Measurements from ENCODE around the gene INTS11. TPM values are rescaled to one million over a fixed set of nuclear protein-coding genes. Genes with fewer than 3 reads are reported as not detected.
A peak's percentile ranks its signal among the peaks of the same experiment; 100 is the strongest.

The INTS11 gene
- total RNA-seq, 1 experiment from 2014 or later: 117 TPM

GRCh38 chr1:1314237-1314586, 10.2 kb downstream of the INTS11 start:
- no peak for TF ChIP-seq CTCF (IDR thresholded peaks at IDR 0.05; ENCODE audit: unreplicated experiment)
- peaks cover 81% of the 10 kb centered on the region for H3K36me3 Mint-ChIP-seq (ENCODE audit: insufficient read depth, unreplicated experiment)
- no peak overlapping the region for H3K4me3 Mint-ChIP-seq (ENCODE audit: low read depth, unreplicated experiment)
- H3K27ac Mint-ChIP-seq (ENCODE audit: unreplicated experiment): no peak overlapping the region
- no peak for DNase-seq
- CTCF ChIA-PET: no interaction called here
- no peaks in the 10 kb centered on the region for H3K27me3 Mint-ChIP-seq (ENCODE audit: unreplicated experiment)
- intact Hi-C loops (cut with micrococcal nuclease; ENCODE audit: unreplicated experiment): no loop called here
- no peaks in the 10 kb centered on the region for H3K9me3 Mint-ChIP-seq (ENCODE audit: low read depth, unreplicated experiment)
- no TSS peak for BruUV-seq (replicated peaks)
- H3K4me1 Mint-ChIP-seq (ENCODE audit: low read depth, unreplicated experiment): peaks cover 3% of the 10 kb centered on the region

DNA sequence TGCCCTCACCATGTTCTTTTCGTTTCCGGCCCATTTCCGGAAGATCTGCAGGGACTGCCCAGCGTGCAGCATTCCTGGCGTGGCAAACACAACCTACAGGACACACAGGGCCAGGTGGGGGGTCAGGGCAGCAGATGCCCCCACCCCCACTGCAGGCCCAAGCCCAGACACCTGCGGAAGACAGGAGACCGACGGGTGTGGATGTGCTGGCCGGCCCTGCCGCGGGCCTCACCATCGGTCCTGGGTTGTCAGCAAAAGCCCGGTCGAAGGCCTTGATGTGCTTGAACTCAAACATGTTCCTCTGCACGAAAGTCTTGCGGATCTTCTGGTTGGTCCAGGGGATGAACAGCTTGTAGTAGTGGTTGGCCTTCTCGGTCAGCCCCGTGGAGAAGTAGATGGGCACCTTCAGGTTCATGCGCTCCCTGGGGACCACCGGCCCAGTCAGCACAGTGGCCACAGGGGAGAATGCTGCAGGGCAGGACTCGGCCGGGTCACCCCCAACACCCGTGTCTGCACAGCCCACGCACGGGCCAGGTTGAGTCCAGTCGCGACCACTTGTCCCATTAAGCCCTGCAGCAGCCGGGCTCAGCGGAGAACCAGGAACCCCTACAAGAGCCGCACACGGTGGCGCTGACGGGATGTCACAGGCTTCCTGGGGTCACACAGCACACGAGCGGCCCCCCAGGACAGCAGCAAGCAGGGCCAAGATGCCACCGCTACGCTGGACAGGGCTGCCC, 10.8 kb downstream of the INTS11 start:
- no peaks in the 10 kb centered on the region for H3K9me3 Mint-ChIP-seq (ENCODE audit: low read depth, unreplicated experiment)
- H3K27me3 Mint-ChIP-seq (ENCODE audit: unreplicated experiment): no peaks in the 10 kb centered on the region
- intact Hi-C loops (cut with micrococcal nuclease; ENCODE audit: unreplicated experiment): no loop called here
- no TSS peak for BruUV-seq (replicated peaks)
- no peak for TF ChIP-seq CTCF (IDR thresholded peaks at IDR 0.05; ENCODE audit: unreplicated experiment)
- no peaks in the 10 kb centered on the region for H3K4me1 Mint-ChIP-seq (ENCODE audit: low read depth, unreplicated experiment)
- H3K27ac Mint-ChIP-seq (ENCODE audit: unreplicated experiment): no peak overlapping the region
- no peak for DNase-seq
- no peak overlapping the region for H3K4me3 Mint-ChIP-seq (ENCODE audit: low read depth, unreplicated experiment)
- CTCF ChIA-PET: no interaction called here
- peaks cover 82% of the 10 kb centered on the region for H3K36me3 Mint-ChIP-seq (ENCODE audit: insufficient read depth, unreplicated experiment)

DNA sequence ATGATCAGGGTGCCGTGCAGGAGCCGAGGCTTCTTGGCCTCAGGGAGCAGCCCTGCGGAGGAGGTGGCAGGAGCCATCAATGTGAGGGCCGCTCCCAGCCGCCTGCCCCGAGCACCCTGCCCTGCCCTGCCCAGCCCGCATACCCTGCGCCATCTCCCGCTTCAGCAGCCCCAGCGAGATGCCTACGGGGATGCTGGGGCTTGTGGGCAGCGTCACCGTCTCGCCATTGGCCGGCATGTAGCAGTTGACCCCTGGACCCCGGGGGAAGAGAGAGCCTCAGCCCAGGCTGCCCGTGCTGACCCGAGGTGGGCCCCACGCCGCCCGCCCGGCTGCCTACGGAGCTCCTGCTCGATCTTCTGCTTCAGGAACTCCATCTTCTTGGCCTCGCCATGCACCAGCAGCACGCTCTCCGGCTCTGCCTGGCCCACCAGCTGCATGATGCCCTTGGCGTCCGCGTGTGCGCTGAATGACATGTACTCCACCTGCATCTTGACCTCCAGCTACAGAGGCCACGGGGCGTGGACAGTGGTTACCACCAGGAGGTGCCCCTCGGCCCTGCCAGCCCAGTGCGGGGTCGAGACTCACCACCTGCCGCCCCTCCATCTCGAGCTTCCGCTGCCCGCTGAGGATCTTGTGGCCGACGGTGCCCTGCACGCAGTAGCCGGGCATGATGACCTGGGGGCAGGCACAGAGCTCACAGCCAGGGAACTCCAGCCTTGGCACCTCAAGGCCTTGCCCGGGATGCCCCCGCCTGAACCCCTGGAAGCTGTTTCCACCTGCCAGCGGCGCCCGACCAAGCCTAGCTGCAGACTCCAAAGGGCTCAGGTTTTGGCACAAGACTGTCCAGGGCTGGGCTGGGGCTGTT, 11.8 kb downstream of the INTS11 start:
- DNase-seq: no peak
- H3K36me3 Mint-ChIP-seq (ENCODE audit: insufficient read depth, unreplicated experiment): peaks cover 83% of the 10 kb centered on the region
- no peaks in the 10 kb centered on the region for H3K27me3 Mint-ChIP-seq (ENCODE audit: unreplicated experiment)
- CTCF ChIA-PET: no interaction called here
- H3K4me1 Mint-ChIP-seq (ENCODE audit: low read depth, unreplicated experiment): no peaks in the 10 kb centered on the region
- no peaks in the 10 kb centered on the region for H3K9me3 Mint-ChIP-seq (ENCODE audit: low read depth, unreplicated experiment)
- intact Hi-C loops (cut with micrococcal nuclease; ENCODE audit: unreplicated experiment): no loop called here
- no peak overlapping the region for H3K27ac Mint-ChIP-seq (ENCODE audit: unreplicated experiment)
- BruUV-seq (replicated peaks): TSS peak; percentile 30
- no peak for TF ChIP-seq CTCF (IDR thresholded peaks at IDR 0.05; ENCODE audit: unreplicated experiment)
- H3K4me3 Mint-ChIP-seq (ENCODE audit: low read depth, unreplicated experiment): no peak overlapping the region

DNA sequence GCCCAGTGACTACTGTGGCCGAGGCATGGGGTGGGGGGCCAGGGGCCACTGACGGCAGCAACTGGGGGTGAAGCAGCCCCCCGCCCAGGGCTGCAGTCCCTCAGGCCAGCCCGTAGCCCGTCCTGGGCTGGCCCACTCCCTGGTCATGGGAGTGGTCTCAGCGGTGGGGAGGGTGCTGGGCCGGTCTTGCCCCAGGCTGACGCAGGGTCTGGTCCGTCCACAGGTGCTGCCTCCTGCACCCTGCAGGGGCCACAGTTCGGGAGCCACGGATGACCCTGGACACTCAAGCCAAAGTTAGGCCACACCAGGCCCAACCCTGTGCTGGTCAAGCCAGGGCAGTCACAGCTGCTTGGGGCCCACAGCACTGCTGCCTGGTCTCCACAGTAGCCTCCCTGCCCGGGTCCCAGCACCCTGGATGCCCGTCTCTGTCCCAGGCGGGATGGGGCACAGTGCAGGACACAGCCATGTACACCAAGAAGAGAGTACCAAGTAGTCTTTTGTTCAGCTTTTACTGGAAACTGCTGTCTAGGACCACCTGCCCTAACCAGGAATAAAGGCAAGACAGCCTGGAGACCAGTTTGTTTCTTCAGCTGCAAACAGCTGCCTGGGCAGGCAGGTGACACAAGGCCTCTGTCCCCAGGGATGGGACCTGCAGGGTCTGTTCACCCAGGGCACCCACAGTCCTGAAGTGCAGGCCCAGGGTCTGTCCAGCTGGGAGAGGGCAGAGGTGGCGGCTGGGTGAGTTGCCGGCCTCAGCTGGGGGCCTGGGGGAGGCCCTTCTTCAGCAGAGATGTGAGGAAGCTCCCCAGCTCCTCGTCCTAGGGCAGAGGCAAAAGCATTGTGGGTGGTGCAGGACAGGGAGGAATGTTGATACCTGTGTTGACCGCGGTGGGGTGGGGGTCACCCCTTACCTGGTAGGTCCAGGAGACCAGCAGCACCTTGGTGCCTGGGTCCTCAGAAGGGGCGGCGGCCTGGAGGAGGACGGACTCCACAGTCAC, 13.1 kb downstream of the INTS11 start:
- Mint-ChIP-seq H3K9me3 (ENCODE audit: low read depth, unreplicated experiment) (no peaks in the 10 kb centered on the region), H3K36me3 (ENCODE audit: insufficient read depth, unreplicated experiment) (peaks cover 84% of the 10 kb centered on the region), H3K27me3 (ENCODE audit: unreplicated experiment) (no peaks in the 10 kb centered on the region), H3K4me3 (ENCODE audit: low read depth, unreplicated experiment) (no peak overlapping the region), H3K4me1 (ENCODE audit: low read depth, unreplicated experiment) (no peaks in the 10 kb centered on the region), H3K27ac (ENCODE audit: unreplicated experiment) (no peak overlapping the region)
- intact Hi-C loops (cut with micrococcal nuclease; ENCODE audit: unreplicated experiment): no loop called here
- no peak for TF ChIP-seq CTCF (IDR thresholded peaks at IDR 0.05; ENCODE audit: unreplicated experiment)
- CTCF ChIA-PET: no interaction called here
- no peak for DNase-seq
- TSS peak; percentile 14 for BruUV-seq (replicated peaks)
